Astrocyte of the spinal cord (primary cell): ENCODE measurements around the gene SORCS2.

Source experiments
- DNase-seq: peaks from one replicate; pipeline ENCODE4 v3.0.0; 2011; ENCODE audit warnings: low read depth, low spot score
- H3K4me3 ChIP-seq: 2 replicates; pipeline ENCODE4 v1.5.1; 2011; ENCODE audit warnings: low read depth, mild to moderate bottlenecking, low read length, moderate library complexity
- CTCF ChIP-seq: IDR thresholded peaks from 2 replicates; pipeline ENCODE4 v1.5.1; 2012; ENCODE audit warnings: low read depth, mild to moderate bottlenecking, low read length, inconsistent platforms
- in situ Hi-C: cut with HindIII; loops from 2 replicates; pipeline ENCODE4 v1.10.0; 2017; ENCODE audit warnings: low sequenced_read_pairs

Gene SORCS2

GRCh38 chr4:7362341-7362740 lies 170.0 kb downstream of the SORCS2 start:
- no peak for TF ChIP-seq CTCF
- no peak for DNase-seq
- no peak overlapping the region for H3K4me3 ChIP-seq
- in situ Hi-C loops: no loop called here

GRCh38 chr4:7362862-7363430 lies 170.6 kb downstream of the SORCS2 start:
- TF ChIP-seq CTCF: no peak
- in situ Hi-C loops: no loop called here

GRCh38 chr4:7364979-7365378 lies 172.6 kb downstream of the SORCS2 start:
- no peak overlapping the region for H3K4me3 ChIP-seq
- TF ChIP-seq CTCF: no peak
- in situ Hi-C loops: no loop called here
- no peak for DNase-seq

More at GRCh38 chr4:7362862-7363430, 170.6 kb downstream of the SORCS2 start:
- no peak overlapping the region for H3K4me3 ChIP-seq
- DNase-seq: no peak

- no peak overlapping the region for H3K4me3 ChIP-seq
- in situ Hi-C loops: no loop called here
- DNase-seq: no peak
- TF ChIP-seq CTCF: no peak
Observed at GRCh38 chr4:7365462-7366179, 173.3 kb downstream of the SORCS2 start.

GRCh38 chr4:7366180-7366945 lies 174.0 kb downstream of the SORCS2 start:
- TF ChIP-seq CTCF: no peak
- DNase-seq: no peak
- H3K4me3 ChIP-seq: no peak overlapping the region
- in situ Hi-C loops: no loop called here

- in situ Hi-C loops: no loop called here
- H3K4me3 ChIP-seq: no peak overlapping the region
- no peak for DNase-seq
- no peak for TF ChIP-seq CTCF
Observed at GRCh38 chr4:7366954-7367353, 174.6 kb downstream of the SORCS2 start.
